DMS53 treated with DMSO at 0.1 percent for 48 hours (cell line): ENCODE results near the gene ANKRD22.

Source experiments
- DNase-seq: peaks from one replicate; lab custom pipeline; 2025; ENCODE audit not compliant: unreplicated experiment; lab: John Stamatoyannopoulos, UW

ANKRD22 gene

DNA sequence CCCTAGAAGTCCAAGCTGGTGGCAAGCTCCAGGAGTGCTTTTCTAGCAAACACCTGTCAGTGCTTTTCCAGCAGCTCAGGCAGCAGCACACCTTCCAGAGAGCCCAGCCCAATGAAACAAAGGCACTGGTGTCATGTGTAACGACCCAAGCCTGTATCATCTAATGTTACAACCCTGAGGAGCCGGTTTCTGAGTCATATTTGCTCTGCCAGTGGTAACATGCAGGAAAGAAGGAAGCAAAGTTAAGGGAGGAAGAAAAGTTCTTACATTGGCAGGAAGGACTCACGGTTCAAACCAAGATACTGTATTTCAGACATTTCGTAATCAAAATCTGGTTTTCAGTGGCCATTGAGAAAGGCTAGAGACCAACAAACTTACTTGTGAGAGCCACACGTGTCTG lies at the start of gene ANKRD22:
Gene ANKRD22 (minus strand): TSS at position 139 of the 400 bp plus-strand sequence. CDS start 237 bp downstream, outside the sequence.
- DNase-seq, result peak; percentile 96

- no peak for DNase-seq
Observed at GRCh38 chr10:88899886-88900285, 48.2 kb upstream of the ANKRD22 start.

- DNase-seq, result no peak
Observed at GRCh38 chr10:88898727-88899126, 47.1 kb upstream of the ANKRD22 start.

DNA sequence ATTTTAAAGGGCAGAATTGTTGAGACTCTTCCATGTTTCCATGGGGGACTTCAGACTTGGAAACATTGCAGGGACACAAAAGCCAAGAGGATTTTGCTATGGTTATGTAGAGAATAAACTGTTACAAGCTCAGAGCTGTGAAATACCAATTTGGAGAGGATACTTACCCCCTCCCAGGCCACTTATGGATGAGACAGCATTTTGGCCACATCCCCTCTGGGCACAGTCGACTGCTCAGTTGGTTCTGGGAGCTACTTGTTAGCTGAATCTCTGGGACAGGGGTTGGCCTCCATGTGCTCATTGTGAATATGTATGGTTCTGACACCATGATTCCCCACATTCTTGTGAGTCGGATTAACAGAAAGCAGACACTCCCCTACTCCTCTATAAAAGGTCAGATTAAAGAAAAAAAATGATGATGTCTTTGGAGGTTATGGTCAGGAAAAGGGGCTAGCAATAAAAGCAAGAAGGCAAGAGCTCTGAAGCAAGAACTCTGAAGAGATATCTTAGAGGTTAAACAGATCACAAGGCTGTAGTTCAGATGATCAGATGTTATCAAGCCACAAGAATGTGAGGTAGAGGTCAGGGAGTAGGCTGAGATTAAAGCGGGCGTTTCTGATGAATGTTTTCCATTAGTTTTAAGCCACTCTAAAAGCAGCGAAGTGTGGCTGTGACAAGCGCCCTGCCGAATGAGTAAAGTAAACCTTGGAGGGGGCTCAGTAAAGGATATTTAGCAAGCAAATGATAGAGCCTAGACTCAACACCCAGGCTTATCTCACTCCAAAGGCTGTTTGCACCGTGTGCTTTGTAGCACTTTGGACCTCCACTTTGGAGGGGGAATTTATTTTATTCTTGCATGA lies 45.6 kb upstream of the ANKRD22 start:
- DNase-seq, result no peak

DNA sequence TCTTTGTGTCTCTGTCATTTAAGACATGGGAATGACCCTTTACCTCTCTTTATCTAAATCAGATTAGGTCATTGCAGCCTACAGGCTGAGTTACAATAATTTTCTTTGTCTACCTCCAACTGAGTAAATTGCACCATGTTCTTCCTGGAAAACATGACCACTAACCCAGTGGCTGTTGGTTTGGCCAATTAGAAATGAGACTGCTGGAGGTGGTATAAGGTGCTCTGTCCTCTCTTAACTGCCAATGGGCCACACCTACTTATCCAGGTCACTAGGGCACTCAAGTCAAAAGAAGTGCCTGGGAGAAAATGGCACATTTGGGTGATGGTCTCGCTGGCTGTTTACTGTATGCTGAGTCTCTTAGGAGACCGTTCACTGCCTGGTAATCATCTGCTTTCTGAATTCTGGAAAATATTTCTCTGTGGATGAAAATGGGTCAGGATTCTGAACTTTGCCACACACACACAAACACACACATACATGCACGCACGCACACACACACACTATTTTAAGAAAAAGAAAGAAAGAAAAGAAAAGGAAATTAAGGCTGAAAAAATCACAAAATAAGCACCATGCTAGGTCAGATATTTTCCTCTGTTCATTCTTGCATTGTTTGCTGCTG lies 44.8 kb upstream of the ANKRD22 start:
- no peak for DNase-seq

DNA sequence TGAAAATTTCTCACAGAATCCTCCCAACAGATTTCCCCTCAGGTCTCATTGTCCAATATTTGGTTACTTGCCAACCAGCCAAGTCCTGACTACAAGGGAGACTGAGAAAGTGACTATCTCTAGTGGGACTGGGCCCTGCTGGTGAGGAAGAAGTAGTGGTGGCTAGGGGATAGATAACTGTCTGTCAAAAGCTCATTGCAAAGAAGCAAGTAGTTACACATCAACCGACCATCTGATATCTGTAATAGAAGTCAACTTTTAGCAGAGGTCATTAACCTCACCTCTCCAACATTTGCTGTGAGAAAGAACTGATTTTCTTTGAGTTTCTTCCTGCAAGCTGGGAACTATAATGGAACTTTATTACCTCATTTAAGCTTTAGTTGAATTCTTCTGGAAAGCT lies 43.6 kb upstream of the ANKRD22 start:
- no peak for DNase-seq

DNA sequence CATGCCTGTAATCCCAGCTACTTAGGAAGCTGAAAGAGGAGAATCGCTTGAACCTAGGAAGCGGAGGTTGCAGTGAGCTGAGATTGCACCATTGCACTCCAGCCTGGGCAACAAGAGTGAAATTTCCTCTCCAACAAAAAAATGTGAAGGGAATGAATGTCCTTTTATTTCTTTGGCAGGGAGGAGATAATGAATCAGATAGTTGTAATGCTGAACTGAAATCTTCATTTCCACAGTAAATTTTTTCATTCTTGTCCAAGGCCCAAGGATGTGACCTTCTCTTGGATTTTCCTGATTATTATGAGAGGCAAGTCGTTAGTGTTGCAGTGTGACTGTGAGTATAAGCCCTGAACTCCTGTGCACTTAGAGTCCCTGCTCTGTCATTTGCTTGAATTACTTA lies 42.0 kb upstream of the ANKRD22 start:
- no peak for DNase-seq

DNA sequence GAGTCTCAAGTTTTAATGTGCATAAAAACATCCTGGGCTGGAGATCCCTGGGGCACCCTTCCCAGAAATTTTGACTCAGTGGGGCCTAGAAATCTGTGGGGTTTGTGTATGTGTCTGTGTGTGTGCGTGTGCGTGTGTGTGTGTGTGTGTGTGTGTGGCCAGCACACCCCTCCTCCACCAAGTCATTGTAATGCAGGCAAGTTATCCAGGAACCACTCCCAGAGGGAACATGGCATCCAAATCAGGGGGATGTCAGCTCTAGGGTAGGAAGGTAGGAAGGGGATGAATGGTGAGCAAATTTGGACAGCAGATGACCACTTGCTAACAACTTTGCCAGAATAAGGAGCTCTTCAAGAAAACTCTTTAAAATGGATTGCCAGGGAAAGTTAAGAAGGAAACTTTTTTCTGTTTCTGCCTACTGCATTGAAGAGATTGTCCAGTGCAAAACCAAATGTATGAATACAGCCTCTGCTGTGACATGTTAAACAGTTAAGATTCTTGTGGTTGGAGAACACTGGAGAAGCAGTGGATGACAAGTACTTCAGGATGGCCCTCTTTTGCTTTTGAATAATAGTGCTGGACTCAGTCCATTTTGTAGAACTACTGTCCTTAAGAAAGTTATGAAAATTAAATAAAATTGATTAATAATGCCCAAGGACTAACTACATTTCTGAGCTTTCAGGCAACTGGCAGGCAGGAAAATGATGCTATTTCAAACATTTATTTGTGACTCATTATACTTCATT lies 40.8 kb upstream of the ANKRD22 start:
- no peak for DNase-seq

DNA sequence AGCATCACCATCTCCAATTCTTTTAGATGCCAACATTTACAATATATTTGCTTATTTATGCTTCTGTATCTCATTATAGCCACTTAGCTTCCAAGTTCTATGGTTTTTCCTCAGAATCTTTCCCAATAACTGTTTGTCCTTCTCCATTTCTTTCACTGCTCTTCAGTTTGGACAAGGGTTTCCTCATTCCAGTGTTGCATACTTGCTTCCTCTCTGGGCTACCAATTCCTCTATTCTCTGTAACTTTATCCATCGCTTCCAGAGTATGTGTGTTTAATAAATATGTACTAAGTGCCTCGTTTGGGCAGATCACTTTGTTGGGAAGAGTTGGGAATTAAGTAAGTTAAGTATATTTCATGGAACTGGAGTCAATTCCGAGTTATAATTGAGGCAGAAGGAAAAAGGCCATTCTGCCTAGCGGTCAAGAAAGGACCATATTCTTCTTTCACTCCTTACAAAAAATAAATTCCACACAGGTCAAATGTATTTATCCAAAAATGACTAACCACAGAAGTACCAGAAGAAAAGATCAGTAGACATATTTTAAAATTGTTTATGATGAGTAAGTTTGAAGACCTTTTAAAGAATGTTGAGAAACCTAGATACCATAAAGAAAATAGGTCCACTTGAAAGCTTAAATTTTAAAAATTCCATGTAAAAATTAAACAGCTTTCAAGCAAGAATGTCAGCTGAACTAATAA lies 39.2 kb upstream of the ANKRD22 start:
- DNase-seq, result no peak

- no peak for DNase-seq
Observed at GRCh38 chr10:88889559-88890337, 38.1 kb upstream of the ANKRD22 start.

DNA sequence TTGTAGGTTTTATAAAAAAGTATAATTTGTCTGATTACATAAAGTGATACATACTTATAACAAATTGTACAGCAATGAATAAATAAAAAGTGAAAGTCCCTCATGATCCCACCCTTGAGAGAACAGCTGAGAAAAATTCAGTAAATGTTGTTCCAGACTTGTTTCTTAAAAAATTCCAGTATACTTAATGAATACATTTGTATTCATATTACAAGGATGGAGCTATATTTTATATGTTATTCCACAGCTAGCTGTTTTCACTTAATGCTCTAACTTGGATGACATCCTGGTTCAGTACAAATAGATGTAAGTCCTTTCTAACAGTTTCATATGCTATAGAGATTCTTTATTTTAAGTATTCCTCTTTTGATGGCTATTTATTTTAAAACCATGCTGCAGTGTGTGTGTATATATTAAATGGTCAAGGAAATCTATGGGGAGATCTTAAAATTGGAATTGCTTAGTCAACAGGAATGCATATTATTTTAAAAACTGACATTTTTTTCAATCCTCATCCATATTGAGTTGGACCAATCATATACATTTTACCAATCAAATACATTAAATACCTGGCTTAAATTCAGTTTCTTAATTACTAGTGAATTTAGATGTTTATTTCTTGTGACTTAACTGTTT lies 37.3 kb upstream of the ANKRD22 start:
- DNase-seq, result no peak

DNA sequence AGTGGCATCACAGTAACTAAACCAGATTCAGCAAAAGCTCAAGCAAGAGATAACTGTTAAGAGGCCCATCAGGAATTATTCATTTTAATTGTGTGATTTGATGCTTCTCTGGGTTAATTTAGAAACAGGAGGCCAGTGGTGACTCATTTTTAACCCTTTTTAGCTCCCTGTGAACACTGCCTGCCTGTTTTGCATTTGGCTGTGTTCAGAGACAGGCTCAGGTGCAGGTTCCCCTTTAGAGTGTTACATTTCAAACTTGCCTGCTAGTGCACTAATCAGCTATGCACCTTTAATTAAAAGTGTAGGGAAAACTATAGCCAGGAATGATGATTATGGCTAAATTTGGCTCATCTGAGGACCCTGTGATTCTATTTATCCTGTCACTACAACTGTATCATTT lies 34.9 kb upstream of the ANKRD22 start:
- no peak for DNase-seq

DNA sequence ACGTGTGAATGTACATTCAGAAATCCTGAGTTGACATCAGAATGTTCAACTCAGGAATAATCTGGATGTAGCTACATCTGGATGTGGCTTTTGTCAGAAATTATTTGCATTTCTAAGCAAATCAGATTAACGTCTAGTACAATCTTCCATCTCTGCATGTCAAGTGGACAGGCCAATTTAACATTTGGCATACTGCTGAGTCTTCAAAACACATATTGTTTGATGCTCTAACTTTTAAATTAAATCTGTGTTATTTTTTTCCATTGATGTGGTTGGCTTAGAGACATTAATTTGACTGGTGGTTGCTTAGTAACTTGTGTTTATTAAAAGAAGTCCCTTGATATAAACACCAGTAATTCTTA lies 31.8 kb upstream of the ANKRD22 start:
- DNase-seq, result no peak

GRCh38 chr10:88882646-88883447 lies 31.2 kb upstream of the ANKRD22 start:
- DNase-seq, result peak; percentile 11

GRCh38 chr10:88881922-88882645 lies 30.4 kb upstream of the ANKRD22 start:
- DNase-seq, result no peak

- DNase-seq, result peak; percentile 12
Observed at GRCh38 chr10:88881320-88881719, 29.7 kb upstream of the ANKRD22 start.

DNA sequence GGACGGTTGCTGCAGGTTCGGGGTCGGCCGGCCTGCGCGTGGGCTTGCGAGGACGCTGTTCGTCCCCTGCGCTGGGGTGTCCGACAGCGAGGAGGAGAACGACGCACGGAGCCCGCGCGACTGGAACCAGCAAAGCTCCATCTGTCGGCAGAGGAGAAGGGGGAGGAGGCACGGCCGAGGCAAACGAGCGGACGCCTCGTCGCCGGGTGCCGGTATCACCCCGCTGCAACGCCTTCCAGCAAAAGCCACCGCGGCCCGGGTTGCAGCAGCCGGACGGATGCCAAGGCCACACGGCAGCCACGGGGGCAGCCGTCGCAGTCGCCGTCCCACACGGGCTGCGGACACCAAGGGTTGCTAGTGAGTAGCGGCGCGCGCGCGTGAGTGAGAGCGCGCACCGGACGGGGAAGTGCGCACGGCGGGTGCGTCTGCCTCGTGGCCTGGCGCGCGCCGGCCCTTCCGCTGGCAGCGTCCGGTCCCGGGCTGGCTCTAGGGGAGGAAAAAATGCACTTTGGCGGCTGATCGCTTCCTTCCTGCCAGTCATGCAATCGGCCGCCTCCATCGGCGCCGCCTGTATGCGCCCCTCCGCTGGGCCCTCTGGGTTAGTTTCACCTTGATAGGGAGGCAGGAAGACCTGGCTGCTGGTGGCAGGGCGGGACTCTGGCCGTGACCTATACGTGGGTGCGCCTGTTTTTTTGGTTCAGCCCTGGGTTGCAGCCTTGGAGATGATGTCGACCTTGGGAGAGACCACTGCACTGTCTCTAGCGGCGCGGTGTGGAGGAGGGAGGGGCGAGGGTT lies 28.8 kb upstream of the ANKRD22 start:
- DNase-seq, result peak; percentile 87
